Thymus (tissue), 11 donors: Measurements from ENCODE around the gene KLHL36. TPM values are rescaled to one million over a fixed set of nuclear protein-coding genes. Genes with fewer than 3 reads are reported as not detected.
"Not testable (repeated sequence)": the region's sequence is repeated elsewhere in the genome, so short reads cannot be mapped to it uniquely, and the experiment has no call there.

ENCODE experiments used
- DNase-seq, 9 donors: peaks; one replicate each; pipeline ENCODE4 v3.0.0-alpha.2; 2013; ENCODE audit warnings: low spot score in 9 of 9, low read depth in 6 of 9, missing footprints in 1 of 9
- H3K27ac ChIP-seq, 2 donors: one replicate each; pipeline ENCODE4 v1.5.1; 2013; ENCODE audit warnings: control low read depth in 1 of 2, low read depth in 1 of 2, low read length in 1 of 2, mild to moderate bottlenecking in 1 of 2, moderate library complexity in 1 of 2
- H3K27me3 ChIP-seq, 2 donors: one replicate each; pipeline ENCODE4 v1.5.1; 2013; ENCODE audit warnings: low read length in 1 of 2; ENCODE audit not compliant: control insufficient read depth in 2 of 2, insufficient read depth in 1 of 2
- H3K36me3 ChIP-seq, 2 donors: one replicate each; pipeline ENCODE4 v1.5.1; 2013; ENCODE audit warnings: low read length in 1 of 2, mild to moderate bottlenecking in 1 of 2, moderate library complexity in 1 of 2; ENCODE audit not compliant: control insufficient read depth in 2 of 2, insufficient read depth in 2 of 2
- H3K4me1 ChIP-seq, 2 donors: one replicate each; pipeline ENCODE4 v1.5.1; 2013; ENCODE audit warnings: low read length in 2 of 2; ENCODE audit not compliant: control insufficient read depth in 2 of 2, insufficient read depth in 2 of 2
- H3K4me3 ChIP-seq, 2 donors: one replicate each; pipeline ENCODE4 v1.5.1; 2013; ENCODE audit warnings: low read length in 2 of 2, control low read depth in 1 of 2, mild to moderate bottlenecking in 1 of 2
- H3K9me3 ChIP-seq, 2 donors: one replicate each; pipeline ENCODE4 v1.5.1; 2013; ENCODE audit warnings: low read length in 1 of 2, mild to moderate bottlenecking in 1 of 2; ENCODE audit not compliant: control insufficient read depth in 2 of 2, insufficient read depth in 1 of 2
- WGBS: extraction: QIAGEN DNeasy Blood & Tissue Kit; methylation state at CpG from one replicate; pipeline ENCODE4 v1.1.7; 2013; 5-methylcytosine and 5-hydroxymethylcytosine counted together
- polyA plus RNA-seq: library from polyadenylated mRNA; stranded (reverse); fragments of 200-250 nt; gene quantifications from one replicate; pipeline ENCODE4 v1.2.3, GENCODE V29; 2013
- total RNA-seq: library from RNA; stranded (reverse); fragments of 120-200 nt; gene quantifications from one replicate; pipeline ENCODE4 v1.2.4, GENCODE V29; 2013
- donor health status: healthy.

The KLHL36 gene
- total and polyA plus RNA-seq, 2 donors, result 14.4 to 17.8 TPM

- no peak overlapping the region for H3K27ac ChIP-seq
- H3K27me3 ChIP-seq, result peaks cover 2 to 6% of the 10 kb centered on the region in 2 donors
- no peak for DNase-seq
- no peaks in the 10 kb centered on the region for H3K9me3 ChIP-seq
- H3K4me3 ChIP-seq, result no peak overlapping the region
- 83% methylated on average over 8 of the region's 8 CpGs for WGBS
- H3K36me3 ChIP-seq, result no peaks in the 10 kb centered on the region
- no peaks in the 10 kb centered on the region for H3K4me1 ChIP-seq
These were observed 40.8 kb downstream of the KLHL36 start for GRCh38 chr16:84689111-84689510.

GRCh38 chr16:84690088-84690819, 41.9 kb downstream of the KLHL36 start:
- H3K36me3 ChIP-seq, result no peaks in the 10 kb centered on the region
- H3K27ac ChIP-seq, result no peak overlapping the region
- DNase-seq, result no peak
- no peaks in the 10 kb centered on the region for H3K9me3 ChIP-seq
- no peak overlapping the region for H3K4me3 ChIP-seq
- WGBS, result 95% methylated on average over 6 of the region's 6 CpGs
- no peaks in the 10 kb centered on the region for H3K4me1 ChIP-seq
- peaks cover 0 to under 1% of the 10 kb centered on the region in 2 donors for H3K27me3 ChIP-seq

- no peak for DNase-seq
- WGBS, result 68% methylated on average over 6 of the region's 6 CpGs
- no peaks in the 10 kb centered on the region for H3K36me3 ChIP-seq
- no peak overlapping the region for H3K27ac ChIP-seq
- no peaks in the 10 kb centered on the region for H3K9me3 ChIP-seq
- H3K4me3 ChIP-seq, result no peak overlapping the region
- H3K4me1 ChIP-seq, result no peaks in the 10 kb centered on the region
- H3K27me3 ChIP-seq, result no peaks in the 10 kb centered on the region
These were observed 44.3 kb downstream of the KLHL36 start for GRCh38 chr16:84692451-84693214.

- WGBS, result 97% methylated on average over 10 of the region's 10 CpGs
- not testable (repeated sequence) for H3K27ac ChIP-seq, DNase-seq, H3K9me3 ChIP-seq, H3K4me1 ChIP-seq, H3K4me3 ChIP-seq, H3K27me3 ChIP-seq, H3K36me3 ChIP-seq
These were observed 45.6 kb downstream of the KLHL36 start for GRCh38 chr16:84693869-84694268.

GRCh38 chr16:84694980-84695379, 46.7 kb downstream of the KLHL36 start:
- no peak overlapping the region for H3K4me3 ChIP-seq
- no peaks in the 10 kb centered on the region for H3K36me3 ChIP-seq
- no peaks in the 10 kb centered on the region for H3K27me3 ChIP-seq
- peaks cover 5% of the 10 kb centered on the region in 2 donors for H3K4me1 ChIP-seq
- H3K27ac ChIP-seq, result no peak overlapping the region
- no peaks in the 10 kb centered on the region for H3K9me3 ChIP-seq
- WGBS, result 98% methylated on average over 2 of the region's 2 CpGs
- DNase-seq, result no peak

- H3K4me3 ChIP-seq, result peak overlapping the region; percentile 78 to 98
- H3K36me3 ChIP-seq, result no peaks in the 10 kb centered on the region
- no peaks in the 10 kb centered on the region for H3K9me3 ChIP-seq
- DNase-seq, result peak in 1 of 9 donors; percentile 23
- H3K4me1 ChIP-seq, result peaks cover 5% of the 10 kb centered on the region in 2 donors
- H3K27me3 ChIP-seq, result no peaks in the 10 kb centered on the region
- H3K27ac ChIP-seq, result no peak overlapping the region
- 29% methylated on average over 29 of the region's 29 CpGs for WGBS
These were observed 50.9 kb downstream of the KLHL36 start for GRCh38 chr16:84699147-84699711.

GRCh38 chr16:84699712-84700445, 51.6 kb downstream of the KLHL36 start, which contains the start of gene USP10:
TSS of gene USP10 (plus strand) at chr16:84700000. CDS start at chr16:84700091, 91 bp downstream.
- under 1% methylated on average over 97 of the region's 97 CpGs for WGBS
- peaks cover 5% of the 10 kb centered on the region in 2 donors for H3K4me1 ChIP-seq
- H3K9me3 ChIP-seq, result no peaks in the 10 kb centered on the region
- no peaks in the 10 kb centered on the region for H3K27me3 ChIP-seq
- peak; percentile 55 to 88 (median 72) for DNase-seq
- H3K27ac ChIP-seq, result peak within 1 kb of the TSS; percentile 78 to 88
- peak within 1 kb of the TSS; percentile 78 to 98 for H3K4me3 ChIP-seq
- peaks cover 0 to 2% of the 10 kb centered on the region in 2 donors for H3K36me3 ChIP-seq

- Histone ChIP-seq H3K27ac (peak overlapping the region; percentile 78 to 88), H3K9me3 (no peaks in the 10 kb centered on the region), H3K4me1 (peaks cover 5% of the 10 kb centered on the region in 2 donors), H3K4me3 (peak overlapping the region; percentile 78 to 98), H3K27me3 (no peaks in the 10 kb centered on the region), H3K36me3 (peaks cover 0 to 3% of the 10 kb centered on the region in 2 donors)
- WGBS, result 8% methylated on average over 28 of the region's 28 CpGs
- peak in 7 of 9 donors; percentile 26 to 72 (median 33) for DNase-seq
These were observed 52.4 kb downstream of the KLHL36 start for GRCh38 chr16:84700446-84701300.
